IMR-90 (cell line): ENCODE data around the gene BMP2K. TPM values are rescaled to one million over a fixed set of nuclear protein-coding genes. Genes with fewer than 3 reads are reported as not detected.

Source experiments
- ATAC-seq: fragments of 200-7000 bp; cut with Tn5 transposase; 2 replicates; pipeline ENCODE4 v1.9.1; 2020; ENCODE audit warnings: low read depth, mild to moderate bottlenecking, moderate library complexity
- BruUV-seq: library from RNA; stranded (reverse); fragments of 400-500 nt; replicated peaks from 2 replicates; lab custom pipeline; 2021; lab: Mats Ljungman, UMichigan
- CTCF ChIA-PET: fragments of 300-600 bp; formaldehyde crosslinking; extraction: SDS; loops from one replicate; lab custom pipeline; 2021; ENCODE audit warnings: antibody characterized with exemption; lab: Yijun Ruan, JAX
- POLR2A ChIA-PET: fragments of 300-600 bp; sonication (Branson Sonifier 250); formaldehyde crosslinking; loops from one replicate; lab custom pipeline; 2022; ENCODE audit warnings: antibody characterized with exemption; ENCODE audit not compliant: unreplicated experiment; lab: Charles Lee
- DNase-seq: peaks from one replicate; pipeline ENCODE4 v3.0.0; 2013
- H2AFZ ChIP-seq: replicated peaks from 2 replicates; pipeline ENCODE3; 2013; ENCODE audit warnings: low read length, mild to moderate bottlenecking; ENCODE audit not compliant: poor library complexity
- H2AK5ac ChIP-seq: 2 replicates; pipeline ENCODE4 v1.6.1; 2013; ENCODE audit warnings: low read depth, low read length, inconsistent platforms
- H2AK9ac ChIP-seq: replicated peaks from 2 replicates; pipeline ENCODE3; 2013; ENCODE audit warnings: mild to moderate bottlenecking, low read depth, low read length, moderate library complexity; ENCODE audit not compliant: poor library complexity
- H2BK120ac ChIP-seq: 2 replicates; pipeline ENCODE4 v1.6.1; 2013; ENCODE audit warnings: low read depth, low read length, inconsistent platforms
- H2BK15ac ChIP-seq: 3 replicates; pipeline ENCODE4 v1.6.1; 2013; ENCODE audit warnings: low read depth, low read length, inconsistent platforms
- H2BK20ac ChIP-seq: 2 replicates; pipeline ENCODE4 v1.6.1; 2013; ENCODE audit warnings: low read depth, mild to moderate bottlenecking, inconsistent platforms, low read length, moderate library complexity
- H2BK5ac ChIP-seq: 2 replicates; pipeline ENCODE4 v1.6.1; 2013; ENCODE audit warnings: mild to moderate bottlenecking, low read depth, low read length, inconsistent platforms; ENCODE audit not compliant: poor library complexity, severe bottlenecking
- H3K14ac ChIP-seq: replicated peaks from 2 replicates; pipeline ENCODE4 v1.6.1; 2013; ENCODE audit warnings: low read depth, low read length, inconsistent platforms
- H3K18ac ChIP-seq: 2 replicates; pipeline ENCODE4 v1.6.1; 2013; ENCODE audit warnings: low read depth, low read length, control low read depth
- H3K23ac ChIP-seq: 2 replicates; pipeline ENCODE4 v1.6.1; 2013; ENCODE audit warnings: low read depth, low read length, inconsistent platforms
- H3K27ac ChIP-seq: 2 replicates; pipeline ENCODE4 v1.5.1; 2013; ENCODE audit warnings: mild to moderate bottlenecking, control low read depth, low read length; ENCODE audit not compliant: insufficient read depth
- H3K27me3 ChIP-seq: 2 replicates; pipeline ENCODE4 v1.6.1; 2013; ENCODE audit warnings: low read length; ENCODE audit not compliant: control insufficient read depth, insufficient read depth
- H3K36me3 ChIP-seq: 2 replicates; pipeline ENCODE4 v1.6.1; 2013; ENCODE audit warnings: low read length, mixed read lengths; ENCODE audit not compliant: control insufficient read depth, insufficient read depth
- H3K4ac ChIP-seq: 2 replicates; pipeline ENCODE4 v1.6.1; 2013; ENCODE audit warnings: low read depth, low read length, inconsistent platforms
- H3K4me1 ChIP-seq: 2 replicates; pipeline ENCODE4 v1.6.1; 2013; ENCODE audit warnings: low read length, mixed read lengths; ENCODE audit not compliant: control insufficient read depth, insufficient read depth
- H3K4me2 ChIP-seq: 2 replicates; pipeline ENCODE4 v1.6.1; 2013; ENCODE audit warnings: low read depth, mild to moderate bottlenecking, control low read depth, low read length, moderate library complexity
- H3K4me3 ChIP-seq: 2 replicates; pipeline ENCODE4 v1.5.1; 2013; ENCODE audit warnings: low read depth, mild to moderate bottlenecking, control low read depth, low read length, moderate library complexity; ENCODE audit not compliant: insufficient read depth
- H3K56ac ChIP-seq: 2 replicates; pipeline ENCODE4 v1.6.1; 2013; ENCODE audit warnings: low read length, inconsistent platforms; ENCODE audit not compliant: insufficient read depth; ENCODE audit errors: extremely low read depth
- H3K79me1 ChIP-seq, 2 experiments: 2 replicates each; pipeline ENCODE4 v1.6.1; 2013; ENCODE audit warnings: low read length in 2 of 2, inconsistent platforms in 1 of 2, low read depth in 1 of 2
- H3K9ac ChIP-seq: 2 replicates; pipeline ENCODE4 v1.6.1; 2013; ENCODE audit warnings: low read depth, low read length, control low read depth
- H3K9me1 ChIP-seq: 2 replicates; pipeline ENCODE4 v1.6.1; 2013; ENCODE audit warnings: low read length, inconsistent platforms; ENCODE audit not compliant: insufficient read depth
- H3K9me3 ChIP-seq: 2 replicates; pipeline ENCODE4 v1.6.1; 2013; ENCODE audit warnings: low read length; ENCODE audit not compliant: control insufficient read depth, insufficient read depth
- H4K20me1 ChIP-seq: 2 replicates; pipeline ENCODE4 v1.6.1; 2013; ENCODE audit warnings: low read length, inconsistent platforms; ENCODE audit not compliant: insufficient read depth
- H4K5ac ChIP-seq: 2 replicates; pipeline ENCODE4 v1.6.1; 2013; ENCODE audit warnings: mild to moderate bottlenecking, low read depth, low read length, control low read depth
- H4K8ac ChIP-seq, 2 experiments: 2 replicates each; pipeline ENCODE4 v1.6.1; 2013; ENCODE audit warnings: low read depth in 2 of 2, low read length in 2 of 2, control low read depth in 1 of 2, inconsistent platforms in 1 of 2
- H4K91ac ChIP-seq: 2 replicates; pipeline ENCODE4 v1.6.1; 2013; ENCODE audit warnings: low read depth, low read length, inconsistent platforms; ENCODE audit not compliant: insufficient read depth
- BHLHE40 ChIP-seq: fragments of 150-350 bp; IDR thresholded peaks from 2 replicates; pipeline ENCODE4 v1.6.1; 2016; ENCODE audit warnings: mild to moderate bottlenecking, low read depth, low read length
- CEBPB ChIP-seq: IDR thresholded peaks from 2 replicates; pipeline ENCODE4 v1.6.1; 2012; ENCODE audit warnings: low read depth, low read length, improper control_type of control experiment
- CHD1 ChIP-seq: IDR thresholded peaks from 2 replicates; pipeline ENCODE4 v1.6.1; 2012; ENCODE audit warnings: low read depth, low read length, improper control_type of control experiment
- FOS ChIP-seq: fragments of 150-350 bp; IDR thresholded peaks from 2 replicates; pipeline ENCODE4 v1.6.1; 2016; ENCODE audit warnings: low read depth, low read length
- MAFK ChIP-seq: IDR thresholded peaks from 2 replicates; pipeline ENCODE4 v1.6.1; 2012; ENCODE audit warnings: low read depth, low read length, improper control_type of control experiment
- MAZ ChIP-seq: IDR thresholded peaks from 2 replicates; pipeline ENCODE4 v1.6.1; 2012; ENCODE audit warnings: low read depth, mild to moderate bottlenecking, low read length, improper control_type of control experiment, moderate library complexity, borderline replicate concordance
- MXI1 ChIP-seq: IDR thresholded peaks from 2 replicates; pipeline ENCODE4 v1.6.1; 2012; ENCODE audit warnings: low read depth, mild to moderate bottlenecking, low read length, moderate library complexity, borderline replicate concordance
- NFE2L2 ChIP-seq: fragments of 150-350 bp; IDR thresholded peaks from 2 replicates; pipeline ENCODE4 v1.6.1; 2016; ENCODE audit warnings: low read depth, mild to moderate bottlenecking, low read length
- POLR2A ChIP-seq: IDR thresholded peaks from 2 replicates; pipeline ENCODE4 v1.6.1; 2012; ENCODE audit warnings: mild to moderate bottlenecking, low read depth, low read length
- RCOR1 ChIP-seq: IDR thresholded peaks from 2 replicates; pipeline ENCODE4 v1.6.1; 2012; ENCODE audit warnings: mild to moderate bottlenecking, low read length, improper control_type of control experiment; ENCODE audit not compliant: insufficient replicate concordance
- RFX5 ChIP-seq: IDR thresholded peaks from 2 replicates; pipeline ENCODE4 v1.8.0; 2012; ENCODE audit warnings: low read depth, mild to moderate bottlenecking, low read length, moderate library complexity
- SMC3 ChIP-seq: fragments of 150-350 bp; IDR thresholded peaks from 2 replicates; pipeline ENCODE4 v1.6.1; 2016; ENCODE audit warnings: low read depth, mild to moderate bottlenecking, antibody characterized with exemption, low read length, moderate library complexity
- WGBS, 2 experiments: methylation state at CpG; one replicate each; pipeline versions ENCODE4 v1.1.5 to v1.1.7; 2013; ENCODE audit warnings: missing lambda C conversion rate in 2 of 2; ENCODE audit not compliant: insufficient read length in 1 of 2; ENCODE audit errors: extremely low coverage in 2 of 2; 5-methylcytosine and 5-hydroxymethylcytosine counted together
- dilution Hi-C: fragments of 300-500 bp; cut with HindIII; formaldehyde crosslinking; loops from one replicate; pipeline ENCODE4 v1.14.3; 2018; ENCODE audit warnings: low sequenced_read_pairs; ENCODE audit not compliant: unreplicated experiment
- in situ Hi-C: fragments of 300-500 bp; cut with MboI; formaldehyde crosslinking; loops from 3 replicates; pipeline ENCODE4 v1.14.3; 2019; ENCODE audit warnings: low sequenced_read_pairs, inconsistent platforms, mixed read lengths
- intact Hi-C: fragments of 100-400 bp; cut with micrococcal nuclease; formaldehyde crosslinking; loops from 2 replicates; pipeline ENCODE4 v1.10.0; 2022
- polyA plus RNA-seq, 3 experiments: library from polyadenylated mRNA; depleted of rRNA; stranded (reverse); fragments of >200 nt; gene quantifications; 2 replicates each; pipeline ENCODE4 v1.2.3, GENCODE V29; 2012; ENCODE audit warnings: low replicate concordance in 1 of 3
- total RNA-seq: library from RNA; depleted of rRNA; stranded (reverse); fragments of >200 nt; gene quantifications from 2 replicates; pipeline ENCODE4 v1.2.3, GENCODE V29; 2012
- TF ChIP-seq, protein P1 (sequence below): conservative IDR thresholded peaks from 2 replicates; pipeline ENCODE4 v1.5.1; 2012; ENCODE audit warnings: mild to moderate bottlenecking, low read depth, low read length, improper control_type of control experiment

BMP2K gene
- total and polyA plus RNA-seq, 2 of the 4 experiments (the other 2 are of a cell fraction): 15.8 to 46.1 TPM

DNA sequence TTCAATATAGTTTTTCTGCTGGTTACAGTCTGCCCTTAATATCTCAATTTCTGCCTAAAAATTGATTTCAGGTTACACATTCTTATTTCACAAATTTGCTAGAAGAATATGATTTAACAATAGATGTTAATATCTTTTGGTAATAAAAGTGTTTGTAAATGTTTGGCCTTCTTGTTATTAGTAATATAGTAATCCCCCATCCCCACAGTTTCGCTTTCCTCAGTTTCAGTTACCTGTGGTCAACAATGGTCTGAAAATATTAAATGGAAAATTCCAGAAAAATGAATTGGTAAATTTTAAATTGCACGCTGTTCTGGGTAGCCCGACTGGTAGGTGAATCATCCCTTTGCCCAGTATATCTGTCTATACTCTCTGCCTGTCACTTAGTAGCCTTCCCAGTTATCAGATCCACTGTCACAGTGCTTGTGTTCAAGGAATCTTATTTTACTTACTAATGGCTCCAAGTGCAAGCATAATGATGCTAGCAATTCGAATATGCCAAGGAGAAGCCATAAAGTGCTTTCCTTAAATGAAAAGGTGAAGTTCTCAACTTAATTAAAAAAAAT, 3.5 kb upstream of the BMP2K start:
- POLR2A ChIA-PET: no interaction called here
- TF ChIP-seq, protein P1, sequence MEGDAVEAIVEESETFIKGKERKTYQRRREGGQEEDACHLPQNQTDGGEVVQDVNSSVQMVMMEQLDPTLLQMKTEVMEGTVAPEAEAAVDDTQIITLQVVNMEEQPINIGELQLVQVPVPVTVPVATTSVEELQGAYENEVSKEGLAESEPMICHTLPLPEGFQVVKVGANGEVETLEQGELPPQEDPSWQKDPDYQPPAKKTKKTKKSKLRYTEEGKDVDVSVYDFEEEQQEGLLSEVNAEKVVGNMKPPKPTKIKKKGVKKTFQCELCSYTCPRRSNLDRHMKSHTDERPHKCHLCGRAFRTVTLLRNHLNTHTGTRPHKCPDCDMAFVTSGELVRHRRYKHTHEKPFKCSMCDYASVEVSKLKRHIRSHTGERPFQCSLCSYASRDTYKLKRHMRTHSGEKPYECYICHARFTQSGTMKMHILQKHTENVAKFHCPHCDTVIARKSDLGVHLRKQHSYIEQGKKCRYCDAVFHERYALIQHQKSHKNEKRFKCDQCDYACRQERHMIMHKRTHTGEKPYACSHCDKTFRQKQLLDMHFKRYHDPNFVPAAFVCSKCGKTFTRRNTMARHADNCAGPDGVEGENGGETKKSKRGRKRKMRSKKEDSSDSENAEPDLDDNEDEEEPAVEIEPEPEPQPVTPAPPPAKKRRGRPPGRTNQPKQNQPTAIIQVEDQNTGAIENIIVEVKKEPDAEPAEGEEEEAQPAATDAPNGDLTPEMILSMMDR: no peak
- TF ChIP-seq FOS (no peak), BHLHE40 (no peak), RFX5 (no peak), NFE2L2 (no peak), MAFK (no peak), MXI1 (no peak), CHD1 (no peak), CEBPB (no peak), RCOR1 (no peak), SMC3 (no peak), MAZ (no peak), POLR2A (no peak)
- H3K27me3 ChIP-seq: no peaks in the 10 kb centered on the region
- H2AK9ac ChIP-seq: no peak overlapping the region
- H4K8ac ChIP-seq: no peak overlapping the region
- H2AFZ ChIP-seq: no peak overlapping the region
- no peak overlapping the region for H3K14ac ChIP-seq
- no peak overlapping the region for H2AK5ac ChIP-seq
- H3K56ac ChIP-seq: no peak overlapping the region
- CTCF ChIA-PET: no interaction called here
- H3K18ac ChIP-seq: no peak overlapping the region
- peaks cover 3% of the 10 kb centered on the region for H3K9me1 ChIP-seq
- H3K4me2 ChIP-seq: no peak overlapping the region
- no peak overlapping the region for H3K27ac ChIP-seq
- in situ Hi-C loops (loop anchor here (10.0 kb wide), 1 partner anchor 118 kb away; no protein-coding TSS in a partner anchor), intact Hi-C loops (loop anchor here (10.0 kb wide), 1 partner anchor 818 kb away; no protein-coding TSS in a partner anchor), dilution Hi-C loops (no loop called here)
- H3K23ac ChIP-seq: no peak overlapping the region
- no peak overlapping the region for H4K5ac ChIP-seq
- H3K4me1 ChIP-seq: peaks cover 5% of the 10 kb centered on the region
- no peak overlapping the region for H4K91ac ChIP-seq
- H4K20me1 ChIP-seq: peaks cover 8% of the 10 kb centered on the region; the same call in 1 of the 2 replicates
- no peaks in the 10 kb centered on the region for H3K36me3 ChIP-seq
- H2BK20ac ChIP-seq: no peak overlapping the region
- no peak overlapping the region for H3K4me3 ChIP-seq
- no peak for DNase-seq
- no peaks in the 10 kb centered on the region for H3K9me3 ChIP-seq
- H2BK5ac ChIP-seq: no peak overlapping the region
- H3K4ac ChIP-seq: no peak overlapping the region
- WGBS, 2 experiments: no CpG with 5 or more reads among the region's 4 CpGs
- H2BK15ac ChIP-seq: no peak overlapping the region
- no peak overlapping the region for H3K9ac ChIP-seq
- no peak for ATAC-seq
- H3K79me1 ChIP-seq: peaks cover 2 to 25% of the 10 kb centered on the region in 2 experiments; a peak in 3 of 4 replicates
- BruUV-seq: no TSS peak
- H2BK120ac ChIP-seq: no peak overlapping the region
